Mesothelial cell of epicardium (in vitro differentiated cells): ENCODE measurements around the gene ZSWIM3. TPM values are rescaled to one million over a fixed set of nuclear protein-coding genes. Genes with fewer than 3 reads are reported as not detected.

ENCODE experiments used
- DNase-seq, 2 experiments: peaks; one replicate each; pipeline ENCODE4 v3.0.0; 2021; ENCODE audit warnings: low spot score in 2 of 2; ENCODE audit not compliant: unreplicated experiment in 2 of 2
- H3K27ac Mint-ChIP-seq: 2 replicates; pipeline ENCODE4 v1.8.0; 2021; ENCODE audit warnings: mixed read lengths
- H3K27me3 Mint-ChIP-seq: 2 replicates; pipeline ENCODE4 v1.8.0; 2021; ENCODE audit warnings: low read depth, mixed read lengths
- H3K36me3 Mint-ChIP-seq: 2 replicates; pipeline ENCODE4 v1.8.0; 2021; ENCODE audit warnings: mixed read lengths
- H3K4me1 Mint-ChIP-seq: 2 replicates; pipeline ENCODE4 v1.8.0; 2021; ENCODE audit warnings: mixed read lengths
- H3K4me3 Mint-ChIP-seq: 2 replicates; pipeline ENCODE4 v1.8.0; 2021; ENCODE audit warnings: mild to moderate bottlenecking, moderate library complexity, mixed read lengths
- H3K9me3 Mint-ChIP-seq: 2 replicates; pipeline ENCODE4 v1.8.0; 2021; ENCODE audit warnings: mixed read lengths
- CTCF ChIP-seq: fragments of 200-600 bp; sonication (generic); IDR thresholded peaks from one replicate; pipeline ENCODE4 v1.5.0; 2021; ENCODE audit warnings: antibody characterized with exemption; ENCODE audit not compliant: unreplicated experiment
- total RNA-seq: library from RNA; stranded (reverse); gene quantifications from 3 replicates; pipeline ENCODE4 v1.2.1, GENCODE V29; 2021

Gene ZSWIM3
- total RNA-seq, 1 donor from 2014 or later, result 4.6 TPM

- peak overlapping the region; percentile 96 for H3K27ac Mint-ChIP-seq
- peaks cover 2% of the 10 kb centered on the region for H3K36me3 Mint-ChIP-seq
- H3K9me3 Mint-ChIP-seq, result no peaks in the 10 kb centered on the region
- no peaks in the 10 kb centered on the region for H3K27me3 Mint-ChIP-seq
- peak; percentile 51 for TF ChIP-seq CTCF
- peaks cover 14% of the 10 kb centered on the region for H3K4me1 Mint-ChIP-seq
- H3K4me3 Mint-ChIP-seq, result peak overlapping the region; percentile 92
- peak; percentile 70 to 83 for DNase-seq
Observed at GRCh38 chr20:45890077-45890984, 32.9 kb downstream of the ZSWIM3 start.

GRCh38 chr20:45890985-45891983 is 33.9 kb downstream of the ZSWIM3 start, which contains the start of the genes CTSA and NEURL2:
CTSA (plus strand) TSS chr20:45891335; CDS start chr20:45891569, 234 bp downstream.
NEURL2 (minus strand) TSS chr20:45891208; CDS start chr20:45890991, 217 bp downstream.
- Mint-ChIP-seq H3K27me3 (no peaks in the 10 kb centered on the region), H3K36me3 (peaks cover under 1% of the 10 kb centered on the region), H3K4me1 (peaks cover 14% of the 10 kb centered on the region), H3K4me3 (peak within 1 kb of the TSS; percentile 92), H3K27ac (peak within 1 kb of the TSS; percentile 96), H3K9me3 (no peaks in the 10 kb centered on the region)
- TF ChIP-seq CTCF, result no peak
- DNase-seq, result peak; percentile 63 to 80

DNA sequence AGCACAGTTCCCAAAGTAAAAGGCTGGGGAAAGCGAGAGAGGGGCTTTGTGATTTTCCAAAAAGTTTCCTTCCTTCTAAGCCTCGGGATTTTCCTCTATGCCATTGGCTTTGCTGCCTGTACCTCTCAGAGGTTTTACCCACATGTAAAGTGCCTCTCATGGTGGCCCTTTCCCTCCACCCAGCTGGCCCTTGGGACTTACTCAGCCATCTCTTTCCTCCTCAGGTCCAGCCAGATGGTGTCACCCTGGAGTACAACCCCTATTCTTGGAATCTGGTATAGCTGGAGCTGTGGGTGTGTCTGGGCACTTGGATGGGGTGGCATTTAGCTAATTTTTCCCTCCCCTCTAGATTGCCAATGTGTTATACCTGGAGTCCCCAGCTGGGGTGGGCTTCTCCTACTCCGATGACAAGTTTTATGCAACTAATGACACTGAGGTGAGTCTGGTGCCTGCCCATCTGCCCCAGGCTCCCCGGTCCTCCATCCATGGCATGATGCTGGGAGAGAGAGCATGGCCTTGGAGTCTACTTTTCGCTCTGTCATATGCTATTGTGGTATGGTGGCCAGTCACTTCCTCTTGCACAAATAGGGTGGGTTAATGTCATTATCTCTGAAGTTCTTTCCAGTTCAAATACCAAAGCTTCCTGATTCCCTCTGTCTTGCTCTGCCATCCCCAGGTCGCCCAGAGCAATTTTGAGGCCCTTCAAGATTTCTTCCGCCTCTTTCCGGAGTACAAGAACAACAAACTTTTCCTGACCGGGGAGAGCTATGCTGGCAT is 34.8 kb downstream of the ZSWIM3 start:
- Mint-ChIP-seq H3K4me3 (peak overlapping the region; percentile 92), H3K4me1 (peaks cover 14% of the 10 kb centered on the region), H3K36me3 (no peaks in the 10 kb centered on the region), H3K27me3 (no peaks in the 10 kb centered on the region), H3K27ac (peak overlapping the region; percentile 72), H3K9me3 (no peaks in the 10 kb centered on the region)
- no peak for TF ChIP-seq CTCF
- no peak for DNase-seq

GRCh38 chr20:45892828-45893500 is 35.5 kb downstream of the ZSWIM3 start:
- H3K36me3 Mint-ChIP-seq, result peaks cover 3% of the 10 kb centered on the region
- H3K27ac Mint-ChIP-seq, result peak overlapping the region; percentile 16
- no peaks in the 10 kb centered on the region for H3K27me3 Mint-ChIP-seq
- no peak for TF ChIP-seq CTCF
- H3K4me3 Mint-ChIP-seq, result peak overlapping the region; percentile 92
- no peaks in the 10 kb centered on the region for H3K9me3 Mint-ChIP-seq
- DNase-seq, result no peak
- H3K4me1 Mint-ChIP-seq, result peaks cover 14% of the 10 kb centered on the region
